SK-N-SH (cell line): ENCODE data around the gene OR51V1. TPM values are rescaled to one million over a fixed set of nuclear protein-coding genes. Genes with fewer than 3 reads are reported as not detected.

Experiments
- CTCF ChIA-PET: fragments of 300-600, 350-600 bp; formaldehyde crosslinking; extraction: SDS; loops from one replicate; lab custom pipeline; 2021; lab: Yijun Ruan, JAX
- POLR2A ChIA-PET: fragments of 350-600 bp; sonication (Branson Sonifier 250); formaldehyde crosslinking; extraction: SDS; loops from one replicate; lab custom pipeline; 2020; ENCODE audit warnings: antibody characterized with exemption, inconsistent platforms; lab: Yijun Ruan, JAX
- DNase-seq: peaks from one replicate; pipeline ENCODE4 v3.0.0; 2012
- H2AFZ ChIP-seq: fragments of 200-600 bp; sonication (generic); 2 replicates; pipeline ENCODE4 v1.8.1; 2016; ENCODE audit warnings: antibody characterized with exemption, mild to moderate bottlenecking, low read depth
- H3F3A ChIP-seq: fragments of 200-600 bp; sonication (generic); replicated peaks from 2 replicates; pipeline ENCODE3; 2016; ENCODE audit warnings: antibody characterized with exemption, mild to moderate bottlenecking; ENCODE audit not compliant: insufficient read depth
- H3K27ac ChIP-seq, 2 experiments: fragments of 200-500 bp in 1 of 2; fragments of 200-600 bp in 1 of 2; sonication (Bioruptor generic) in 1 of 2; sonication (generic), shearing (Covaris generic) in 1 of 2; 2 replicates each; pipeline versions ENCODE4 v1.5.1 to v1.6.1; 2014 to 2016; ENCODE audit warnings: low read depth in 2 of 2, inconsistent platforms in 1 of 2, low read length in 1 of 2, mild to moderate bottlenecking in 1 of 2, mixed read lengths in 1 of 2
- H3K27me3 ChIP-seq: fragments of 200-600 bp; sonication (generic), shearing (Covaris generic); 2 replicates; pipeline ENCODE4 v1.6.1; 2016; ENCODE audit warnings: mixed run types; ENCODE audit not compliant: insufficient read depth
- H3K36me3 ChIP-seq, 2 experiments: fragments of 200-500 bp in 1 of 2; fragments of 200-600 bp in 1 of 2; sonication (Bioruptor generic) in 1 of 2; sonication (generic) in 1 of 2; replicated peaks in 1 of 2; 2 replicates each; pipeline versions ENCODE3 to v1.5.1; 2014 to 2016; ENCODE audit warnings: low read length in 1 of 2, mild to moderate bottlenecking in 1 of 2; ENCODE audit not compliant: insufficient read depth in 2 of 2, control insufficient read depth in 1 of 2
- H3K4me1 ChIP-seq, 2 experiments: fragments of 200-500 bp in 1 of 2; fragments of 200-600 bp in 1 of 2; sonication (Bioruptor generic) in 1 of 2; sonication (generic), shearing (Covaris generic) in 1 of 2; 2 replicates each; pipeline versions ENCODE4 v1.5.1 to v1.6.1; 2014 to 2016; ENCODE audit warnings: low read depth in 1 of 2, low read length in 1 of 2, mixed run types in 1 of 2; ENCODE audit not compliant: insufficient read depth in 2 of 2, control insufficient read depth in 1 of 2
- H3K4me2 ChIP-seq: fragments of 200-600 bp; sonication (generic), shearing (Covaris generic); 2 replicates; pipeline ENCODE4 v1.6.1; 2017; ENCODE audit warnings: mixed run types
- H3K4me3 ChIP-seq, 2 experiments: fragments of 200-500 bp in 1 of 2; fragments of 200-600 bp in 1 of 2; sonication (Bioruptor generic) in 1 of 2; sonication (generic), shearing (Covaris generic) in 1 of 2; 2 replicates each; pipeline versions ENCODE4 v1.5.1 to v1.8.1; 2014 to 2016; ENCODE audit warnings: low read depth in 2 of 2, inconsistent platforms in 1 of 2, low read length in 1 of 2, mild to moderate bottlenecking in 1 of 2, mixed read lengths in 1 of 2, moderate library complexity in 1 of 2
- H3K79me2 ChIP-seq: fragments of 200-600 bp; sonication (generic); 2 replicates; pipeline ENCODE4 v1.8.1; 2017; ENCODE audit warnings: mild to moderate bottlenecking; ENCODE audit not compliant: insufficient read depth
- H3K9ac ChIP-seq: fragments of 200-600 bp; sonication (generic); 2 replicates; pipeline ENCODE4 v1.6.1; 2017; ENCODE audit warnings: mixed run types
- H3K9me2 ChIP-seq: fragments of 200-600 bp; sonication (generic); 2 replicates; pipeline ENCODE4 v1.6.1; 2017; ENCODE audit warnings: mixed run types
- H3K9me3 ChIP-seq: fragments of 200-600 bp; sonication (generic); 2 replicates; pipeline ENCODE4 v1.6.1; 2017; ENCODE audit warnings: mixed run types, mild to moderate bottlenecking, moderate library complexity
- H4K20me1 ChIP-seq: fragments of 200-600 bp; sonication (generic); 2 replicates; pipeline ENCODE4 v1.6.1; 2017; ENCODE audit warnings: mild to moderate bottlenecking, mixed run types; ENCODE audit not compliant: insufficient read depth
- CHD2 ChIP-seq: fragments of 150-350 bp; IDR thresholded peaks from 2 replicates; pipeline ENCODE4 v1.6.1; 2018; ENCODE audit warnings: low read length; ENCODE audit not compliant: partially characterized antibody
- CTCF ChIP-seq: fragments of 200-600 bp; sonication (generic); IDR thresholded peaks from 2 replicates; pipeline ENCODE4 v1.6.1; 2017; ENCODE audit warnings: antibody characterized with exemption, mild to moderate bottlenecking, moderate library complexity
- GABPA ChIP-seq: IDR thresholded peaks from 2 replicates; pipeline ENCODE4 v1.4.0; 2012; ENCODE audit warnings: low read depth, mild to moderate bottlenecking
- JUND ChIP-seq: IDR thresholded peaks from 2 replicates; pipeline ENCODE4 v1.4.0; 2012
- MEF2A ChIP-seq: IDR thresholded peaks from 2 replicates; pipeline ENCODE4 v1.4.0; 2012; ENCODE audit warnings: low read depth, borderline replicate concordance
- PBX3 ChIP-seq: IDR thresholded peaks from 2 replicates; pipeline ENCODE4; 2012
- REST ChIP-seq: IDR thresholded peaks from 2 replicates; pipeline ENCODE4 v1.6.1; 2012; ENCODE audit warnings: mild to moderate bottlenecking, low read depth, low read length, moderate library complexity
- RFX5 ChIP-seq: IDR thresholded peaks from 2 replicates; pipeline ENCODE4 v1.6.1; 2012; ENCODE audit warnings: mild to moderate bottlenecking, improper control_type of control experiment, low read length
- SMC3 ChIP-seq: IDR thresholded peaks from 2 replicates; pipeline ENCODE4 v1.6.1; 2012; ENCODE audit warnings: low read depth, low read length, improper control_type of control experiment
- TAF1 ChIP-seq: IDR thresholded peaks from 2 replicates; pipeline ENCODE4 v1.6.1; 2012; ENCODE audit warnings: low read depth, mild to moderate bottlenecking, low read length, moderate library complexity, borderline replicate concordance
- TCF12 ChIP-seq: IDR thresholded peaks from 2 replicates; pipeline ENCODE4 v1.4.0; 2012
- TEAD4 ChIP-seq: IDR thresholded peaks from 2 replicates; pipeline ENCODE4 v1.4.0; 2012; ENCODE audit warnings: mild to moderate bottlenecking, borderline replicate concordance; ENCODE audit not compliant: insufficient read depth
- USF2 ChIP-seq: fragments of 150-350 bp; IDR thresholded peaks from 2 replicates; pipeline ENCODE4 v1.6.1; 2017; ENCODE audit warnings: antibody characterized with exemption, low read length, low read depth, borderline replicate concordance
- WGBS: methylation state at CpG from one replicate; pipeline ENCODE4 v1.1.6; 2017; ENCODE audit warnings: low lambda C conversion rate; 5-methylcytosine and 5-hydroxymethylcytosine counted together
- polyA plus RNA-seq, 3 experiments: library from polyadenylated mRNA; depleted of rRNA; stranded (reverse); fragments of >200 nt; gene quantifications; 2 replicates each; pipeline ENCODE4 v1.2.3, GENCODE V29; 2012

The OR51V1 gene
- polyA plus RNA-seq, 1 of the 3 experiments (the other 2 are of a cell fraction): not detected

GRCh38 chr11:5245155-5245554, 44.7 kb upstream of the OR51V1 start:
- no peaks in the 10 kb centered on the region for H4K20me1 ChIP-seq
- H3K79me2 ChIP-seq: no peaks in the 10 kb centered on the region
- no peaks in the 10 kb centered on the region for H3K4me1 ChIP-seq
- H3K27ac ChIP-seq: no peak overlapping the region
- H3F3A ChIP-seq: no peaks in the 10 kb centered on the region
- no peak overlapping the region for H2AFZ ChIP-seq
- no peak overlapping the region for H3K9ac ChIP-seq
- DNase-seq: no peak
- H3K27me3 ChIP-seq: no peaks in the 10 kb centered on the region; the same call in 1 of the 2 replicates
- WGBS: 25% methylated on average over 2 of the region's 2 CpGs
- H3K9me2 ChIP-seq: no peaks in the 10 kb centered on the region
- TF ChIP-seq REST (no peak), CHD2 (no peak), TEAD4 (no peak), MEF2A (no peak), PBX3 (no peak), JUND (no peak), USF2 (no peak), SMC3 (no peak), TCF12 (no peak), RFX5 (no peak), GABPA (no peak), CTCF (no peak), TAF1 (no peak)
- TF ChIP-seq, all 33 proteins: peak for 0
- no peak overlapping the region for H3K4me2 ChIP-seq
- no peaks in the 10 kb centered on the region for H3K9me3 ChIP-seq
- no peak overlapping the region for H3K4me3 ChIP-seq
- no peaks in the 10 kb centered on the region for H3K36me3 ChIP-seq
- POLR2A ChIA-PET: no interaction called here
- CTCF ChIA-PET: no interaction called here
